SKM-1 (cell line): Measurements from ENCODE around the gene PSMB7.

ENCODE experiments used
- DNase-seq: peaks from one replicate; lab custom pipeline; 2025; ENCODE audit not compliant: unreplicated experiment; lab: John Stamatoyannopoulos, UW

PSMB7 gene

DNA sequence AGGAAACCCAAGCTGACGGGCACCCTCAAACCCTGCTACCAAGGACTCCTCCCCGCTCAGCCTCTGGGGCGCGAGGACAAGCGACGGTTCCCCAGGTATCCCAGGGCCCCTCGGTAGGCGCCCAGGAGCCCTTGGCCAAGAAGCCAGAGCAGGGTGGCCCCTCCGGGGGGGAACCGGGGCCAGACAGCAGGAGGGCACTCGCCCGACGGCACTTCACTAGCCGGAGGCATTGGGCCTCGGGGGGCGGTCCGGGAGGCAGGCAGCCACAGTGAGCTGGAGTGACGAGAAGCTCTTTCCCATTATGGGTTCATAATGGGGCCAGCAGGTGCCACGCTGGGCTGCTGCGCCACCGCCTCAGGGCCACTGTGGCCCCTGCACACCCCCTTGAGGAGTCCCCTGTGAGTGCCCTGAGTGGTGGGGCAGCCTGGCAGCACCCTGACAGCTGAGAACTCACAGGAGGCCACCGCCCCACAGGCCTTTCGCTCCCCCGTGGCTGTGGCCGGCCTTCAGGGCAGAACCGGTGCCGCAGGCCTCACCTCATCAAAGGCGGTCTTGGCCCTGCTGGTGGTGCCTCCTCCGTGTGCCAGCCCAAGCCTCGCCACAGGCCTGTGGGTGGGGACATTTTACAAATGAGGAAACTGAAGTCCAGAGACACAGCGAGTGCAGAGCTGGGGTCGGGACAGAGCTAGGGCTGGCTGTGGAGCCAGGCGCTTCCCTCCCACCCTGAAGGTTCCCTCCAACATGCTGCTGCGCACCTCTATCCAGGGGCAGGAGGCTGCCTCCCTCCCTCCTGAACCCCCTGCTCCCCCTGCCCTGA lies 68.7 kb downstream of the PSMB7 start:
- no peak for DNase-seq

DNA sequence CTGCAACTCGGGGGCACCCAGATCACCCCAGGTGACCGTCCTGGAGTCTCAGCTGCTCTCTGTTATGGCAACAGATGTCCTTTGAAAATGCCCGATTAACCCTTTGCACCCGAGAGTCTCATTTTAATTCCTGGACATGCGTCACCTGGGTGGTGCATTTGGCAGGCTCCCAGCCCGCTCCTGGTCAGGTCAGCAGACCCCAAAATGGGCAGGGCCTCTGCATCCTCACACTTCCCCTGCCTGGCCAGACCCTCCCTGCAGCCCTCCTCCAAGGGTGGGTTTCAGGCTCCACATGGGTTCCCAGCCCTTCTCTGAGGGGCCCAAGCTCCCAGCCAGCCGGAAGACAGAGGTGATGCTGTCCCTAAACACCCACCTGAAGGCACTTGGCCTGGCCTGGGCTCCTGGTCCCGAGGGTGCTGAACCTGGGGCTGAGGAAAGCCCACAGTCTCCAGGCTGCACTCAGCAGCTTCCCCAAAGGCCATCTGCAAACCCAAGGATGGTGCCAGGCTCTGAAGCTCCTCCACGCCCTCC lies 69.4 kb downstream of the PSMB7 start:
- no peak for DNase-seq

DNA sequence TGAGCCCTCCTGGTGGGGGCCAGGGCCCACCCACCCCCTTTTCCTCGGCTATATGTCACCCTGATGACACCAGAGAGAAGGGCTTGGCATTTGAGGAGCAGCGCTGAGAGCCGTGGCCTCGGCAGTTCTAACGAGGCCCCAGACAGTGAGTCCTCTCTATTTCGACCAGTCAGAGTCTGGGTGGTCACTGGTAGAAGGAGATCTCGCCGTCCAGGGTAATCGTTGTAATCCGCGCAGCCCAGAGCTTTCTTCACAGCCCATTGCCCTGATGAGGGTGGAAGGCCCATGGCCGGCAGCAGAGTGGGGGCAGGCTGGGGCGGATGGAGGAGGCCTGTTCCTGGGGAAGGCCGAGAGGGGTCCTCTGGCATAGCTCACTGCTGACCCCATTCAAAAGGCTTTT lies 70.2 kb downstream of the PSMB7 start:
- no peak for DNase-seq

DNA sequence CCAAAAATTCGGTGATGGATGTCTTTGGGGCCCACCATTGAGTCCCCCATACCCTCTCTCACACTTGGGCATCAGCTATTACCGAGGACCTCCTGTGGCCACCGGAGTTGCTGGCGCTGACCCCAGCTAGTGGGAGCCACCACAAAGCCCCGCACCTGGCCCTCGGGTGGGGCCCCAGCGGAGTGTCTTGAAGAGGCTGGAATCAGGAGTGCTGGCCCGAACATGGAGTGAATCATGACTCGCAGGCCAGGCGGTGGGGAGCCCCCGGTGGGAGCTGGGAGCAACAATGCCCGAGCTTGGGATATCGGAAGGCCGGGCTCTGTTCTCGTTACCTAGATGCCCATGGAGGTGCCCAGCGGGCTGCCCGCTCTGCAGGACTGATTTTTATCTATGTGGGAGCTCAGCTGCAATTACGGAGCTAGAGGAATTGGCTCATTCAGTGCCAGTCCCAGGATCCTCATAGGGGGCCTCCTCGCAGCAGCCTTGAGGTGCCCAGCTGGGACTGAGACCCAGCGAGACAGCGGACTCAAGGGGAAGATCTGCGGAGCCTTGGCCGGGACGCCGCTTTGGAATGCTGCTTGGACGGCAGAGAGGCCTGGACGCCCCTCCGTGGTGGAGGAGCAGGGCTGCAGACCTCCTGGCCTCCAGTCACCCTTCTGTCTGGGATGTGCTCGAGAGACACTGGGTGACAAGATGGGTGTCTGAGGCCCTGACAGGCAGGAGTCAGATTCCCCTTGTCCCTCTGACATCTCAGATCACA lies 70.8 kb downstream of the PSMB7 start:
- no peak for DNase-seq

DNA sequence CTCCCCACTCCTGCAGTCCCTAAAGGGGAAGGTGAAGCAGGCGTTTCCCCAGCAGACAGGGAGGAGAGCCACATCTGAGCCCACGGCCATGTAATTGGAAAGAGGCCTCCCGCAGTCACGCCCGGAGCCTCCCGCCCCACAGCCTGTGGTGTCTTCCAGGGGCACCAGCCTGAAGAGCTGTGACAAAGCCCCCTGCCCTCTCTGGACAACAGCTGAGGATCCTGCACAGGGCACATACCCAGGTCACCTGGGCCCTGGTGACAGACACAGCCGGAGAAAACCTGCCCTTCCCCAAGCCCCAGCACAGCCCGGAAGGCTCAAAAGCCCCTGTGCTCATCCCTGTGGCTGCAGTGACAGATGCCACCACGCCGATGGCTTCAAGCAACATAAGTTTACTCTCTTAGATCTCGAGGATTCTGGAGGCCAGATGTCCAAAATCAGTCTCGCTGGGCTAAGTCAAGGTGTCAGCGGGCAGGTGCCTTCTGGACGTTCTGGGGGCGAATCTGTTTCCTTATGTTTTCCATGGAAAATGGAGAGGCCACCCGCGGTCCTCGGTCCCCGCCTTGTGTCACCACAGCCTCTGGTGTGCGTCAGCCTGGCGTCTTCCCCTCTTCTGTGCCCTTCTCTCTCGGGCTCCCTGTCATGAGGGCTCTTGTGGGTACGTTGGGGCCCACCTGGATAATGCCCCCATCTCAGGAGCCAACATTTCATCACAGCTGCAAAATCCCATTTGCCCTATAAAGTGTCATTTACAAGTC lies 71.5 kb downstream of the PSMB7 start:
- DNase-seq: no peak

DNA sequence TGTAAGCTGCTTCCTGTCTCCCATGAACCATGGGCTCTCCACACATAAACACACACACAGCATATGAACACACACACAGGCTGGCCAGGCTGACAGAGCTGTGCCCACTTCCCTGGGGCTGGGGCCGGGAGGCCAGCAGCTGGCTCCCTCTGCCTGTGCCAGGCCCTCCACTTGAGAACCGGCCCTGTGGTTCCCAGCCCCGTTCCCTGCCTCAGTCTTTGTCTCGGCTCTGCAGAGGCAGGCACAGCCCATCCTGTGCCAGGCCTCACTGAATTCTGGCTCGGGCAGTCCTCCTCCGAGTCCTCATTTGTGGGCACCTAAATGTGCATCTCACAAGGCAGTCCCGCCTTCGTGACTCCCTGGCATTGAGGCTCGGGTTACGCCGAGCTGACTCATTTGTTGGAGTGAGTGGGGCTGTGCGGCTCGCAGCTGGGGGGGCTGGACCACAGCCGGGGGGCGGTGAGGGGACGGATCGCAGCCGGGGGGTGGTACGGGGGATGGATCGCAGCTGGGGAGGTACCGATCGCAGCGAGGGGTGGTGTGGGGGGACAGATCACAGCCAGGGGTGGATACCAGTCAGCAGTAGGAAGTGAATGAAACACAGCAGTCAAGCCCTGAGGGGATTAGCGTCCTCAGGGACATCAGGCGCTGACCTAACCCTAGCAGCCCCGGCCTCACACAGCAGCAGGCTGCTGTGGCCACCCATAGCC lies 72.3 kb downstream of the PSMB7 start:
- no peak for DNase-seq

DNA sequence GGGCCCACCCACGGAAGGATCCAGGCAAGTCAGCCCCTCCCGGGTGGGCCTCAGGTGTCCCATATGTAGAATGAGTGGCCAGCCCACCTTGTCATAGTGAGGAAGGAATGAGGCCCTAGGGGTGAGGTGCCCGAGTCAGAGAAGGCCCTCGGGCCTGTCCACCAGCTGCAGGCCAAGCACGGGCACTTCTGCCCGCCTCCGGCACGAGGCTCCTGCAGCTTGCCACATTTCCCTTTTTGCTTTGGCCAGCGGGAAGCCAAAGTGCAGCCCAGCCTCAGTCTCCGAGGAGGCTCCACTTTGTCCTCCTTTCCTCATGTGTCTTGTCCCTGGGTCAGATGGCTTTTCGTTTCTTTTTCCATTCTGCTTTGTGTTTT lies 72.9 kb downstream of the PSMB7 start:
- DNase-seq: no peak

DNA sequence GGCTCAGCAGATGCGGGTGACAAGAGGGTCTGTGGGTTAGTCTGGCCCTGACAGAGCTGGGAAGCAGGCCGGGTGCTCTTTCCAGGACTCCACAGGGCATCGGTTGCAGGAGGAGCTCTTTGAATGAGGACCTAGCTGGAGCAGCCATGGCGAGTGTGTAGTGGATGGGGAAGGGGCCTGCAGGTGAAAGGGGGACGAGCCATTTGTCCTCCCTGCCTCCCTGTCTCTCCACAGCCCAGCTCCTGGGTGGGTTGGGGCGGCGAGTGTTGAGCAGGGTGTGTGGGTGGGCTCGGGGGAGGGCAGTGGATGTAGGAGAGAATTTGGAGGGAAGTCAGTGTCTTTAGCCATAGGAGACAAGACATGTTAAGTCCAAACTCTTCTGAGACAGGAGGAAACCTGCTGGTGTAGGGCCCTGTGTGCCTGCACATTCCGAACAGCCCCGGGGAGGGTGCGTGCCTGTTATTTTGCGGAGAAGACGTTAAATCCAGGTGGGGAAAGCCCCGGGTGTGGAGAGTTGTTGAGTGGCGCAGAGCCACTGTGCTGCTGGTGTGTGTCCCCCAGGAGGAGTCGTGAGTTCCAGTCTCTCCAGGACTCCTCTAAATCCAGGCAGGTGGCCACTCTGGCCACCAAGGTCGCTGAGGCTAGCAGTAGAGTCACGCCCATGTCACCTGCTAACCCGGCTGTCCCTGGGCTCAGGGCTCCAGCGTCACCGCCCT lies 73.6 kb downstream of the PSMB7 start:
- no peak for DNase-seq

DNA sequence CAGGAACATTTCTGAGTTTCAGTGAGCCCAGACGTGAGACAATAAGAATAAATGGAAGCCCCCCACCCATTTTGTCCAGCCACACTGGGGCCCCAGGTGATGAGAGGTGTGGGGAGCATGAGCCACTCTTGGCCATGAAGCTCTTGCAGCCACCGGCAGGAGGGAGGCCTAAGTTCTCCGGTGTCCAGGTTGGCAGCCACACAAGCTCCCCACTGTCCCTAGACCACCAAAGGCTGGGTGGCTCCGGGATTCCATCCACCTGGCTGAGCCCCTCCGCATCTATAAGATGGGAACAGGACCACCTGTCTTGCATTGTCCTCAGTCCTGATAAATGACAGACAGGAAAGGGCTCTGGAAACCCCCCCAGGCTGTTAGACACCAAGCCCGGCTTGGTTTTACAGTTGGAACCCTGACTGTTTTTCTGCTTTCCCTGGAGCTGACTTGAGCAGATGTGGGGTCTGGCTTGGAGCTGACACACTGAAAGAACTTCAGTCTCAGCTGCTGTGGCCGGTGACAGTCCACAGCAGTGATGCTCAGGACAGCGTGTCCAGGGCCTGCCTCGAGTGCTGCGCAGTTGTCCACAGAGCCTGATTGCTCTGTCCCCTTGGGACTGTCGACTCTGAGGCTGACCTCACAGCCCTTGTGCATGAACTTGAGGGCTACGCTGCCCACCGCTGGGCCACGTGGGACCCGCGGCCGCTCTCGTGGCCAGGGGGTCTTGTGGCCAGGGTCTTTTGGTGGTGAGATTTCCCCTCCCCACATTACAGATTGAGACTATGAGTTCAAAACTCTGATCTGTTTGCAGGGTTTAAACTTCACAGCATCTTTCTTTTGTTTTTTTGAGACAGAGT lies 74.8 kb downstream of the PSMB7 start:
- DNase-seq: no peak

DNA sequence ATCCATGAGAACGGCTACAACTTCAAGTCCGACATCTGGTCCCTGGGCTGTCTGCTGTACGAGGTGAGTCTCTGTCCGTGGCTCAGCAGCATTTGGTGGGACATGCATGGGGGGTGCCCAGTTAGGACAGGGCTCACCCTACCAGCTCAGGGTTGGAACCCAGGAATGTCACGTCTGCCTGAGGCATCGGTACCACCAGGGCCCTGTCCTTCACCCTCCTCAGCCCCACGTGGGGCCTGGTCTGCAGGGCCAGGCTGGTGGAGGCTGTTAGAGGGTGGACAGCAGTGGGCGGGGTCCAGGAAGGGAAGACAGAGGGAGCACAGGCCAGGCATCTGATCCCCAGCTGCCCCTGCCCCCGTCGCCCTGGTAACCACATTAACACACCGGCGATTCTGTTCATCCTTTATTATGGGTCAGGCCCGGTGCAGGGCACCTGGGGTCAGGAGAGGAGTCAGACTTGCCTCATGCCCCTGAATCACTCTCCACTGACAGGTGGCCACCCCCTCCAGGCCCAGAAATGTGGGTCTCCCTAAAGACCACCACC lies 75.6 kb downstream of the PSMB7 start:
- no peak for DNase-seq

DNA sequence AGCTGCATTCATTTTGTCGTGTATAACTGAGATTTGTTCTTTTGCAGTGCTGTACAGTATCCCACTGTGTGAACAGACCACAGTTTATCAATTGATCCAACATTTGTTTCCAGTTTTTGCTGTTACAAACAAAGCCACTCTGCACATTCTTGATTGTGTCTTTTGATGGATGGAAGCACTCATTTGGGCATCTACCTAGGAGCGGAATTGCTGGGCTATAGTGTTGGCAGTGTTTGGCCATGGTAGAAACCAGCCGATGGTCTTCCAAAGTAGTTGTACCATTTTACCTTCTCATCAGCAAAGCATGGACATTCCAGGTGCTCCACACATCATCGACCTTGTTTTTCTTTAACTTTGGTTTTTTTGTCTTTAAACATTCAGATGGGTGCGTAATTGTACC lies 77.7 kb downstream of the PSMB7 start:
- no peak for DNase-seq

DNA sequence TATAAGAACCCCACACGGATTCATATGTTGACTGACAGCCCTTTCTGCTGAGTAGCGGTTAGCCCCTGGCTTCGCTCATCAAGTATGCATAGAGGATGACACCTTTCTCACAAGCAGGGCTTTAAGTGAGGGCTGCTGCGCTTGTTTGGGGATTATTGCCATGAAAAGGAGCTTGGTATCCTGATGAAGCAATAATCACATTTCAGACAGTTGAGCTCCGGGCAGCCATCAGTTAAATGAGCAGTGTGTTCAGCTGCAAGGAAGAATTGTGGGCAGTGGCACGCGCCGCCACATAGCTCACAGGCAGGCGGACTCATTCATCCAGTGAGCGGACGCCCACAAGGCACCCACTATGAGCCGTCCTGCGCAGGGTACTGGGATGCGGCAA lies 79.9 kb downstream of the PSMB7 start:
- DNase-seq: no peak

DNA sequence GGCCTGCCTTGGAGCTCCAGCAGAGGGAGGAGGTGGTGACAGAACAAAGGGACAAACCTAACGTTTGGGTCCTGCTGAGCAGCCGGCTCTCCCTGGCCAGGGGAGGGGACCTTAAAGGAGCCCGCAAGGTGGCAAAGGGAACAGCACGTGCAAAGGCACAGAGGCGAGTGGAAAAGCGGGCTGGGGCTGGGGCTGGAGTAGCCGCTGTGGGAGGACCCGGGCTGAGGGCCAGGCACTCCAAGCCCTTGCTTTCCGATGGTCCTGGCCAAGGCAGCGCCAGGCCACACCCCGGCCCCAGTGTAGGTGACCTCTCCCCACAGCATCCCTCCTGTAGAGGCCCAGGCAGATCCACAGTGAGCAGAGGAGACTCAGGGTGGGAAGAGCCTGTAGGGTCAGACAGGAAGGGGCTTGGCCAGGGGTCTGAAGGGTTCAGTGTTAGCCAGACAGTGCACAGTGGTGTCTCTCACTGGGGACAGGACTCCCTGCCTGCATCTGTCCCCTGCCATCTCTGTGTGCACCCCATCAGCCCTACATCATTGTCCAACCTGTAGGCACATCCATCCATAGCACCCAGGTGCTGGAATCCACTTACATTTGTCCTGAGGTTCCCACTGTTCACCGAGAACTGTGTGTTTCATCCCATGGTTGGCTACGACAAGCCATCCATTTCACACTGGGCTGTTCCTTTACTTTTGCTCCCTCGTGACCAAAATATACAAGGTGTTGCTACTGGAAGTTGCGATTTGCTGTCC lies 80.5 kb downstream of the PSMB7 start:
- no peak for DNase-seq

DNA sequence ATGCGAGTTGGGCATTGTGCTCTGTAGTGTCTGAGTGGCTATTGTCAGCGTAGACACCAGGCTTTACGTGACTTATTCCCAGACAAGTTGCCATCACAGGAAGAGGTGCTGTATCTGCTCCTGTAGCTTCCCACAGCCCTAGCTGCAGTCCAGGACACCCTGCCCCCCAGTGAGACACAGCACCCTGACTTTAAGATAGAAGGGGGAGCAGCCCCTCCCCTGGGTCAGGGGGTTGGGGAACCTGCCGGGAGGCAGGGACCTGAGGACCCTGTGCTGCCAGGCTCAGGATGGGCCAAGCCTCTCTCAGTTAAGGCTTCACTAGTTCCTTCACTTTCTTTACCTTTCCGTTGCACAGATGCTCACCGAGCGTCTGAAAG lies 82.1 kb downstream of the PSMB7 start:
- no peak for DNase-seq

DNA sequence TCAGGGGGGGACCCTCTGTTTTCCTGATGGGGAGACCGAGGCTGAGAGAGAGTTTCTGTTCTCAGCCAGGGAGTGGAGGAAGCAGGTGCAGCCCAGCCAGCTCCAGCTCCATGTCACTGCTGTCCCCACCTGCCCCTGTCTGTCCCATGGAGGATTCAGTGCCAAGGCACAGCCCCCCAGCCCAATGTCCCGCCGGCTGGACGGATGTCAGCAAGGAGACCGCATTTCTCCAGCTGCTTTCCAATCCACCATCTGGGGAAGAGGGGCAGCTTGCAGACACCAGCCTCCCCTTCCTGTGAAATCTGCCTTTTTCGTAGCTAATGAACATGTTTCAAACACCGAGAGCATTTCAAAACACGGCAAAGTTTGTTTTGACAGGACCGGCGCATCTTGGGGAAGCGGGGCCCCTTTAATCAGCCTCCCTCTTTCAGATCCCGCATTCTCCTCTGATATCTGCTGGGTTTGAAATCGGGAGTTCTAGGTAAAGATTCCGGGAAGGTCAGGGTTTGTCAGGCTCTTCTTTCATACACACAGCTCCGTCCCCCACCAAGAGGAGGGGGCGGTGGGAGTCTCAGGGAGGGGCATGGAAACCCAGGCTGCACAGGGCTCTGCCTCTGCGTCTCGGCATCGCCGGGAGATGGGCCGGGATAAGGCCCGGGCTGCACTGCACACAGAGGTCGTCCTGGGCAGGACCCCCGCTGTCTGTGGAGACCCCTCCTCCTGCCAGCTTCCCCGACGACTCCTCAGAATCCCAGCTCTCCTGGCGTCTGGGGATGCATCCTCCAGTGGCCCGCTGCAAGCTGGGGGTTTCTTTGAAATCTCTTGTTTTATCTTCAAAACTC lies 82.7 kb downstream of the PSMB7 start:
- no peak for DNase-seq

DNA sequence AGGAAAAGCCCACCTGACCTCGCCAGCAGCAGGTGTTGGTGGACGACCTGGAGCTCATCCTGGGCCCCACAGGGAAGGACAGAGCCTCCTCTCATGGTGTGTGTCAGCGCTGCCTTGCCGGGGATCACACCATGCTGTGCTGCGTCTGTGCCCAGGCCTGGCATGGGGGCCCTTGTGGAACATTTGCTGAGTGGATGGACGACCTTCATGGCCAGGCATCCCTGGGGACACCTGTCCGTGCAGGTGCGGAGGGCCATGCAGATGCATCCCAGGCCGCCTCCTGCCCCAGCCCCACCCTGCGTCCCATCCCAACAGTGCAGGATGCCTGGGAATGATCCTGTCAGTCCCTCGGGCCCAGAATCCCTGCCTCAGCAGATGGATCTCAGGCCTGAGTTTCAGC lies 83.7 kb downstream of the PSMB7 start:
- DNase-seq: no peak

DNA sequence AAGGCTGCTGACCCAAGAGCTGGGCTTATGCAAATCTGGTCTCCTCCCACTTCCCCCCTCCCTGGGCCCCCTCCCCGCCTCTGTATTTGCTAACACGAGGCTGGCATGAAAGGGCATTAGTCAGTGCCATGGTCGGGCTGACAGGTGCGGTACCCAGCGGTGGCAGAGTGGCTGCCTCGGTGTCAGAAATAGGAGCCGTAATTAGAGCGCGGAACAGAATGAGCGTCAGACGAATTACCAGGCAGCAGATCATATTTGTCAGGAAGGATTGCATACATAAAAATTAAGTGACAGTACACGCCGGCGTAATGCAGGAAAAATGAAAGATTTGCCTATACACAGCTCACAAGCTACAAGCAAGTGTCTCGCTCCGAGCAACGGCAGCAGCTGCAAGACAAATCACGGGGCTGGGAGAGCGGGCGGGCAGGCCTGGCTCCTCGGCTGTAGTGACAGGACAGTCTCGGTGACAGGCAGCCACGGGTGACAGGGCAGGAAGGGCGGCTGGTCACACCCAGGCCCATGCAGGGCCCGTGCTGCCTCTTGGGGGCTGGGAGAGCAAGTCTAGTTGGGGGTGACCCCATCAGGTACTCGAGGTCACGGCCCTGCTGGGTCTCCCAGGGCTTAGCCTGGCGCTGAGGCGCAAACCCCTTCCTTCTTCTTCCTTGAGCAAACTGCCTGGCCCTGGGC lies 85.1 kb downstream of the PSMB7 start:
- no peak for DNase-seq
